HG03095 (cell line): ENCODE data around the gene TUBGCP6.
A peak's percentile ranks its signal among the peaks of the same experiment; 100 is the strongest.

Experiments used
- ATAC-seq: cut with Tn5 transposase; IDR thresholded peaks from one replicate; pipeline ENCODE4 v1.9.1; 2021; ENCODE audit warnings: moderate library complexity; ENCODE audit not compliant: unreplicated experiment

TUBGCP6 gene

DNA sequence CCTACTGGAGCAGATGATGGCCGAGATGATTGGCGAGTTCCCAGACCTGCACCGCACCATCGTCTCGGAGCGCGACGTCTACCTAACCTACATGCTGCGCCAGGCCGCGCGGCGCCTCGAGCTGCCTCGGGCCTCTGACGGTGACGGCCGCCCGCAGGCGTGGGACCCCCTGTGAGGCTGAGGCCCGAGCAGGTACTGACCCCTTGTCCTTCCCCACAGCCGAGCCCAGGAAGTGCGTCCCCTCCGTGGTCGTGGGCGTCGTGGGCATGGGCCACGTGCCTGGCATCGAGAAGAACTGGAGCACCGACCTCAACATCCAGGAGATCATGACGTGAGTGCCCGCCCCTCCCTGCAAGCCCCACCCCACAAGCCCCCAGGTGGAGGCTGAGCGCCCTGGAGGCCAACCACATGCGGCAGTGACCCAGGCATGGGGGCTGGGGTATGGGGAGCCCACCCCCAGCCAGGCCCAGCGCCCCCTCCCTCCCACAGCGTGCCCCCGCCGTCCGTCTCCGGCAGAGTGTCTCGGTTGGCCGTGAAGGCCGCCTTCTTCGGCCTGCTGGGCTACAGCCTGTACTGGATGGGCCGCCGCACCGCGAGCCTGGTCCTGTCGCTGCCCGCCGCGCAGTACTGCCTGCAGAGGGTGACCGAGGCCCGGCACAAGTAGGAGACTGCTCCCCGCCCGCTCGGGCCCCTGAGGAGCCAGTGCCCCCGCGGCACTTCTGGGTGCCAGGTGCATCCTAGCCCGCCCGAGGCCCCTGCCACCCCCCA lies 46.8 kb downstream of the TUBGCP6 start:
- no peak for ATAC-seq

DNA sequence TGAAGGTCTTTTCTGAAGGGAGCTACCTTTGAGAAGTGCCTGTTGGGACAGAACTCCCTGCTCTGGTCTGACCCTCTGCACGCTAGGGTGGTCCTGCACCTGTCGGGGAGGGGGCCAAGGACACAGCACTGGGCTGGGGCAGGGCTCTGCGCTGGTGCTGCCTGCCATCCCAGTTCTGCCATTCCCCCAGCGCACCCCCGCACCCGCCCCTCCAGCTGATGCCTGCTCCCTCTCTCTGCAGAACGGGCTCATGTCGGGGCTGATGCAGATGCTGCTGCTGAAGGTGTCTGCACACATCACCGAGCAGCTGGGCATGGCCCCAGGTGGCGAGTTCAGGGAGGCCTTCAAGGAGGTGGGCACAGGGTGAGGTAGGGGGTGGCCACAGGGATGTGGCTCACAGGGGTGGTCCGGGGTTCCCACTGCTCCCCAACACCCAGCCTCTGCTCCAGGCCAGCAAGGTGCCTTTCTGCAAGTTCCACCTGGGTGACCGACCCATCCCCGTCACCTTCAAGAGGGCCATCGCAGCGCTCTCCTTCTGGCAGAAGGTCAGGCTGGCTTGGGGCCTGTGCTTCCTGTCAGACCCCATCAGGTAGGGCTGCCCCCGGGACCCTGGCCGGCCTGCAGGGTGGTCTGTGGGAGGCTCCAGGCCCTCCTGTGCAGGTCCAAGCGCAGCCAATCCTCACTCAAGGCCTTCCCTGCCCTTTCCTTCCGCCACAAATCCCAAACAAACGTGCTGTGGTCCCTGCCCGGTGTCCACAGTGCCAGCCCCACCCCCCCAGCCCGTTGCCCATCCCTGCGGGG lies 47.6 kb downstream of the TUBGCP6 start:
- no peak for ATAC-seq

DNA sequence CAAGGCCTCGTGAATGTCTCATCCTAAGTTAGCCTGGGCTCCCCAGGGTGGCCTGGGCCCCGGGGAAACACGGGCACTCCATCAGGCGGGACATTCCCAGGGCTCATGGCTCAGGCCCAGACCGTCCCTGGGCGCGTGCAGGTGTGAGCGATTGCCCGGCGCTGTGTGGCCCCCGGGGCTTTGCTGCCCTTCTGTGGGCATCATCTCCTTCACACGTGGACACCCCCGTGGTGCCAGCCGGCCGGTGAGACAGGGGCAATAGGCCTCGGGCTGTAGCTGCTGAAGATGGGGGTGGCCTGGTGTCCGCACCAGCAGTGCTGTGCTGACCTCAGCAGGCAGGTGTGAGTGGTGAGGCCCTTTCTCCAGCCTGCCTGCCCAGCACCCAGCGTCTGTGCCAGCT lies 48.6 kb downstream of the TUBGCP6 start:
- no peak for ATAC-seq

DNA sequence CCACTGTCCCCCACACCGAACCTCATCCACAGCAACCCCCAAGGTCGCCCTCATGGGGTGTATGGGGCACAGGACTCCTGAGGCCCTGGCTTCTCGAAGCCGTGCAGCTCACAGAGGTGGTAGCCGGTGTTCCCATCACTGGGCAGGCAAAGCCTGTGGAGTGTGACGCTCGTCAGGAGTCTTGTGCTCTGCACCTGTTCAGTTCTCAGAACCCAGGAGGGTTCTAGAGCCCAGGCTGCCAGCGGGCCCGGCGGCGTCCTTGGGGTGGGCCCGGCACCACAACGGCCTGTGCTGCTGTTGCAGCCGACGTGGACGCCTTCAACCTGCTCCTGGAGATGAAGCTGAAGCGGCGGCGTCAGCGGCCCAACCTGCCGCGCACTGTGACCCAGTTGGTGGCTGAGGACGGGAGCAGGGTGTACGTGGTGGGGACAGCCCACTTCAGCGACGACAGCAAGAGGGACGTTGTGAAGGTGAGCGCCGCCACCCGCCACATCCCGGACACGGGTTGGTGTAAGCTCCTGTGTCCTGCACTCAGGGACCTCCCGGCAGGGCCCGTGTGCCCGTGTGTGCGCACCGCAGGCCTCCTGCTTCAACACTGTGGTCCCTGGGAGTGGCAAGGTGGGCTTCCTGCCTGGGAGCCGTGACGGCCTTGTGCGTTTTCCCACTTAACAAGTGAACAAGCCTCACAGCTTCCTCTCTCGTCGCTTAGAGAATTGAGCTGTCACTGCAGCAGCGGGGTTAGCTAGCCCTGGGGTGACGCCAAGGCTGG lies 50.6 kb downstream of the TUBGCP6 start:
- no peak for ATAC-seq

DNA sequence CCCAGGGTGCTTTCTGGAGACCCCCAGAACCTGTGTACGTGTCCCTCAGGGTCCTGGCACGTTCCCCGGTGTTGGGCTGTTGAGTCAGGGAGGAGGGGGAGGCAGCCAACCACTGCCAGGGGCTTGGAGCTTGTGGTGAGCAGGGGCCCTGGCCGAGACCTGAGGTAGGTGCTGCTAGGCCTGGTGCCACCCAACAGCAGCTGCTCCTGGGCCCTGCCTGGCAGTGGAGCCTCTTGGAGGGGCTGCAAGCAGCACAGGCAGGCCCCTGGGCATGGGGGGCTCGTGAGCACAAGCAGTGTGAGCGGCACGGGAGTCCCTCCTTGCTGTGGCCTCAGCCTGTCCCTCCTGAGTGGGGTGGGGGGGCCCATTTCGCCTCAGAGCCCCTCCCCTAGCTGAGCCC lies 51.2 kb downstream of the TUBGCP6 start:
- no peak for ATAC-seq

DNA sequence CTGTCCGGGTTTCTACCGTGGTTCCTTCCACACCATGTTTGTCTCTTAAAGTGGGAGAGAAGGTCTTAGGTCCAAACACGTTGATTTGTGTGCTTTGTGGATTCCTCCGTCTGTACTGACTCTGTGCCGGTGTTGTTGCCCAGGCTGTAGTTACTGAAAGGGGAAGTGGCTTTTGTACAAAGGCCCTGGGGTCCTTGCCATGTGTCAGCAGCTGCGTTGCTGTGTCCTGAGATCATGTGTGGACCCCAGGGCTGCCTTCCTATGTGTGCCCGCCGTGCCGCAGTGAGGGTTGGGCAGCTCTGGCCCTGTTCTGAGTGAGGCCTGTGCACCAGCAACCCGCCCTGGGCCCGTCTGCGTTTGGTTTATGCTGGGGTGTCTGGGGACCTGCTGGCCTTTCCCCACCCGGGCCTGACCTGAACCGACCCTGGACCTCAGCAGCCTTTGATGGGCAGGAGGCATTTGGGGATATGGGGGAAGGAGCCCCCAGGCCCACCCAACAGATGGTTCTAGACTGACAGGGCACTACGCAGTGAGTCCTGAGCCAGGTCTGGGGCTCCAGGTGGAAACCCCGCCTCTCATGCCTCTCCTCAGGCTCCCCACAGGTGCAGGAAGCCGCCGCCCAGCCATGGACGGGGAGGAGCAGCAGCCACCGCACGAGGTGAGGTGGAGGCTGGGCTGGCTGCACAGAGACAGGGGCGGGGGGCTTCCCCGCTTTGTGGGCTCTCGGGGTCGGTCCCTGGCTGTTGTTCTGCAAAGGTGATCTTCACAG lies 52.2 kb downstream of the TUBGCP6 start:
- ATAC-seq, result no peak

DNA sequence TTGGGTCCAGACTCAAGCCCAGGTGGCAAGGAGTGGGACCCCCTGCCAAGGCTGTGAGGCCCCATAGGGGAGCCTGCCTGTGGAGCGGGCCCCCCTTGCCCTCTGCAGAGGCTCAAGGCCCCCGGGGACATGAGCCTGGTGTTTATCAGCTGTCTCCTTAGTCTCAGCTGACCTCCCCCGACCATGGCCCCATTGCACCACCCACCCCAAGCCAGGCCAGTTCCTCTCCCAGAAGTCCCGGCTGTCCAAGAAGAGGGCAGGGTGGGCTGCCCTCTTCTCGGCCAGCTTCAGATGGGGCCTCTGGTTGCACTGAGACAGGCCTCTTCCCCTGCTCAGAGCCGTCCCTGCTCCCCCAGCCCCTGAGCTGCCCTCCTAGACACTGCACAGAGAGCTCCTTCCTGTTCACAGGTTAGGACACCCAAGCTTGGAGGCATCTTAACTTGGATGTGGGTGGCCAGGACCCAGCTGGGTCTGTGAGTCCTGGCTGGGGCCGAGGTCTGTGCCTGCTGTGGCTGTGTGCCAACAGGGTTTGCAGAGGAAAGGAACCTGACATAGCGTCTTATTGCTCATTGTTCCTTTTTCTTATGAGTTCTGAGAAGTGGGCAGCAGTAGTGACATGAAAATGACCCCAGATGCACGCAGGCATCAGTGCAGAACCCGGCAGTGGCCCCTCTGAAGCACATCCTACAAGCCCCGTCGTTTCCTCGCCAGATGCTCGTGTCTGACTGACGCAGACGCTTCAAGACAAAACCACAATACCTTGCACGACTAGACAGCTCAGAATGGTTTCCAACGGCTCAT lies 53.7 kb downstream of the TUBGCP6 start:
- no peak for ATAC-seq

DNA sequence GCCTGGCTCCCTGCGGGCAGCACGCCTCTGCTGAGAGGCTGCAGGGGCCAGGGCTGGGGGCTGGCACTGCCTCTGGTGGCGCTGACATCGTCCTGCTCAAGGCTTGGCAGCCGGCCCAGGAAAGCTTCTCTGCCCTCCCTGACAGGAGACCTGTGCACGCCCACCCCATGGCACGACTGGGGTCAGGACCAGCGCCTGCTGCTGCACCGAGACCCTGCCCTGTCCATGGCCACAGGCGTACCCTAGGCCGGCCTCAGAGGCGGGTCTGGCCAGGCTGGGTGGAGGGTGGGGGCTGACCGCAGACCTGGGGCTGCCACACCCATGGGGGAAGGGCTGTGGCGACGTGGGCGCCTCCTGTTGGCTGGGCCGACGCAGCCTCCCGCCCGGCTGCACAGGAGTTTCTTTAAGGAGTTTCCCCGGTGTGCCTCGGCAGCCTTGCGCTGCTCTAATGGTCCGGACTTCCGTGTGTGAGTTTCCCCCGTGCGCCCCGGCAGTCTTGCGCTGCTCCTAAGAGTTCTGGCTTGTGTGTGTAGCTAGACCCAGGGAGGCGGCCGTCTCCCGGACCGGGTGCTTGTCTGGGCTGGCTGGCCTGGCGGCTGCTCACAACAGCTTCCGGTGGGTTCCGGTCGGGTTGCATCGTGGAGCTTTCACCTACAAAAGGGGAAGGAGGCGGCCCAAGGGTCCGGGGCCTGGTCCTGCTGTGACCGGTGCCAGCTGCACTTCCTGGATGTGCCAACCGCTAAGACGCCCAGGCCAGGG lies 54.5 kb downstream of the TUBGCP6 start:
- peak; percentile 42 for ATAC-seq

DNA sequence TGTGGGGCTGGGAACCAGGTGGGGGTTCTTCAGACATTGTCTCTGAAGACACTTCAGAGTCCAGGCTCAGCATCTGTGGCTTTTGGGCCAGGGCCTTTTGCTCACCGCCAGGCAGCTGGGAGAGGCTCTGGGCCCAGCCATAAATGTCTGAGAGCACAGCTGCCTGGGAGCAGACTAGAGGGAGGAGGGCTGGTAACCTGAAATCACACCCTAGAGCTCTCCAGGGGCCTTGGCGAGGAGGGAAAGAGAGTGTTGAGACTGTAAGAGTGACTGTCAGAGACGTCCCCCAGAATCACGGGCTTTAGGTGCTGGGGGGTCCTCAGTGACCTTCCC lies 55.0 kb downstream of the TUBGCP6 start:
- ATAC-seq, result no peak

DNA sequence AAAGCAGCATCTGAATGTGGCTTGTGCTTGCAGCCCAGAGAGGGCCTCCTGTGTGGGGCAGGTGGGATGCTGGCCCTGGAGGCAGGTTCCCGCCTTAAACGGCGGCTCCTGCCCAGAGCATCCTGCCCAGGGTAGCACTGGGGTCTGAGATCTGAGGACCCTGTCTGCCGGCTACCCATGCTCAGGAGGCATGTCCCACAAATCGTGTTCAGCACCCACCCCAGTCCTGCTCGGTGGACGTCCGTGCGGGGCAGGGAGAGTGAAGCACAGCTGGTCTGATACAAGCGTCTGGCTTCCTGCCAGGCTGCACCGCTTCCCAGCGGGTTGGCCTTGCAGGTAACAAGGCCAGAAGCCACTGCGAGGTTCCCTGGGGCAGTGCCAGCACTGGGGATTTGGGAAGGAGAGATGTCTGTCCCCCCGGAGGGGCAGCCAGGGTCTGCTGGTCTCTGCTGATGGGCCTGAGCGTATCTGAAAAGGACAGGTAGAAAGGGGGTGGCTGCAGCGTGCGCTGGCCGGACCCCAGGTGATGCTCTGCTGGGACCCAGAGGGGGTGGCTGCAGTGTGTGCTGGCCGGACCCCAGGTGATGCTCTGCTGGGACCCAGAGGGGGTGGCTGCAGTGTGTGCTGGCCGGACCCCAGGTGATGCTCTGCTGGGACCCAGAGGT lies 55.5 kb downstream of the TUBGCP6 start:
- ATAC-seq, result no peak

DNA sequence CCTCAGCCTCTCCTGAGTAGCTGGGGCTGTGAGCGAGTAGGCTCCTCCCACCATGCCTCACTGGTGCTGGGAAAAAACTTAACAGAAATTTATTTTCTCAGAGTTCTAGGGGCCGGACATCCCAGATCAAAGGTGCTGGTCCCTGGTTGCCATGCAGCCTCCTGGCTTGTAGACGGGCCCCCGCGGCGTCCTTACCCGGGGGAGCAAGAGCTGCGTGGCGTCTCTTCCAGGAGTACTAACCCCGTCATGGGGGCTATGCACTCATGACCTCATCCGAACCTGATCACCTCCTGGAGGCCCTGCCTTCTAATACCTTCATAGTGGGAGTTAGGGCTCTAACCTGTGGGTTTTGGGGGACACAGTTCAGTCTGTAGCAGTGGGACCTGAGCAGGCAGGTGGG lies 56.5 kb downstream of the TUBGCP6 start:
- no peak for ATAC-seq

DNA sequence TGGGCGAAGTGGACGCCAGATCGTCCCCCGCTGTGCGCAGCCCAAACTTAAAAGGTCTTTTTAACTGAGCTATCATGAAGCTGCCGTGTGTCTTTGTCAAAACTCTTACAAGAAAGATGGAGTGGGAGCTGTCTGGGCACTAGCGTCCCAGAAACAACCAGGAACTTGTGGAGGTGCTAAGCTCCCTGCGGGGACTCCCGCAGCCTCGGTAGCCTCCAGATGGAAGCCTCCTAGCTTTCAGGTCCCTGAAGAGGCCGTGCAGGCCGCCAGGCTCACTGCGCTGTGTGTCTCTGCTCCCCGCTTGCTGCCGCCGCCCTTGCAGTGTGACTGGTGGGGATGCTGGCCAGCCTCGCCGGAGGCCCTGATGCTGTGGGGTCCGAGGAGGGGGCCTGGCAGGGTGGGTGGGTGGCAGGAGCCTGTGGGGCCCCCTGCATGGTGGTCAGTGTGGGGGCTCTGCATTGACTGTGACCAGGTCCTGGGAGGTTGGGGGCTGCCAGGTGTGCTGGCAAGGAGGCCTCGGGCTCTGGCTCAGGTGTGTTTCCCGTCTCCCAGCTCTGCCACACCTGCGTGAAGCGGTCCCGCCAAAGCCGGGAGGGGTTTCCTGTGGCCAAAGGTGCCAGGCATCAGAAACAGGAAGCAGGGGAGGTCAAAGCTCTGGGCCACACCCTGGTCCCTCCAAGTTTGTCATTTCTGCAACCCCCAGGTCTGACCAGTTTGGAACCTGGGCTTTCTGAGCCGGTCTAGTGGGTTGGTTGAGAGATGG lies 57.9 kb downstream of the TUBGCP6 start:
- ATAC-seq, result no peak

DNA sequence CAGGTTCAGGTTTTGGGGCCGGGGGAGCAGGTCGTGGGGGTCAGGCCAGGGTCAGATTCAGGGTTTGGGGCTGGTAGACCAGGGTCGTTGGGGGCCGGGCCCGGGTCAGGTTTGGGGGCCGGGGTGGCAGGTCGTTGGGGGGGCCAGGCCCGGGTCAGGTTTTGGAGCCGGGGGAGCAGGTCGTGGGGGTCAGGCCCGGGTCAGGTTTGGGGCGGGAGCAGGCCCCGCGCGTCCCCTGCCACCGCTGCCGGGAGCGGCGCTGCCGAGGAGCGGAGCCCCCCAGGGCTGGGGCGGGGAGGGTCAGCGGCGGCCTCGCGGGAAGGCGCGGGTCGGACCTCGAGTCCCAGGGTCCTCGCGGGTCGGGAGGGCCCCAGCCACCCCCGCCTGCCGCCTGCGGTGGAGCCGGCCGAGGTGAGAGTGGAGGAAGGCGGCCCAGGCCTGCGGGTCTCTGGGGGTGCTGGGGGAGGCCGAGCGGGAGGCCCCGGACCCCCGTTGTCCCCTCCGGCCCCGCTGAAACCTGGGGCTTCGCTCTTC lies 58.6 kb downstream of the TUBGCP6 start:
- ATAC-seq, result no peak

DNA sequence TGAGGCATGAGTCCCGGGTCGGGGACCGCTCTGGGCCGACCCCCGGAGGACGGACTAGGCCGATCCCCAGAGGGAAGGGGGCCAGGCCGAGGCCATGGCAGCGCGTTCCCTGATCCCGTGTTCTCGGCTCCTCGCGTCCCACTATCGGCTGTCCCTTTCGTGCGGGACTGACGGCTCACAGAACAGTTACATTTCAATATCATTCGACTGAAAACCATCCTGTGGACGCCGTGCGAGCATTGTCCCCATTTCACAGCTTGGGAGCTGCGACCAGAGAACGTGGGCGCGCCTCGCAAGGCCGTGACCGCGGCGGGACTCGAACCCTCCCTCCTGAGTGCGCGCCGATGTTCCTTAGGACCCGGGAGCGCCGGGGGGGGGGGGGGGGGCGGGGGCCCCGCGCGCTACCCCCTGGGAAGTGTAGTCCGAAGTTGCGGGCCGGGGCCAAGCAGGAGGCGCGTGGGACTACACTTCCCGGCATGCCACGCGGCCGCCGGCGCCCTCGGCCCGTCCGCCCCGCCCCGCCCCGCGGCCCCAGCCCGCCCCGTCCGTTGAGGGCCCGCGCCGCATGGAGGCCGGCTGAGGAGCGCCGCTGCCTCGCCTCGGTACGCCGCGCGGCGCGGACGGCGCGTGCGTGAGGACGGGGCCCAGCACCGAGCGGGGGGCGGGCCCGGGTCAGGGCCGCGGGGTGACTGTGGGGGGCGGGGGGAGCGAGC lies 59.3 kb downstream of the TUBGCP6 start, which contains the start of gene TRABD:
TSS of gene TRABD (plus strand) at position 539 of the 713 bp plus-strand sequence. CDS start 7,148 bp downstream, outside the sequence.
- no peak for ATAC-seq

DNA sequence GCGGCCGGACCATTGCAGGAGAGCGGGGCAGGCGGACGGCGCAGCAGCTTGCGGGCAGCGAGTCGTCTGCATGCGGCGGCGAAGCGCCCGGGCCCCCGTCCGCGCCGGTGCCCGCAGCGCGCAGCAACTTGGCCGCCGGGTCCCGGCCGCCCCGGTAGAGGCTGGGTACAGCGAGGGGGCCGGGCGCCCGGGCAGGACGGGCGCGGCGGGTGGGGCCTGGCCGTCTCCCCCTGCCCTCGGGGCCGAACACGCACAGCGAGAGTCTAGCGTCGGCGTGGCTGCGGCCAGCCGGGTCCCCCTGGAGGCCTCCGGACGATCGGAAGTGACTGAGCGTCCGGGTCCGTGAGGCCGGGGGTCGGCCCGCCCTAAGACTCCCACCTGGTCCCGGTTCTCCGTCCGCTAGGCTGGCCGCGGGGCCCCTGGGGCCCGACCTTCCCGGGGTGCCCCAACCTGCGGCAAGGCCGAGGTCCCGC lies 59.9 kb downstream of the TUBGCP6 start:
- no peak for ATAC-seq

DNA sequence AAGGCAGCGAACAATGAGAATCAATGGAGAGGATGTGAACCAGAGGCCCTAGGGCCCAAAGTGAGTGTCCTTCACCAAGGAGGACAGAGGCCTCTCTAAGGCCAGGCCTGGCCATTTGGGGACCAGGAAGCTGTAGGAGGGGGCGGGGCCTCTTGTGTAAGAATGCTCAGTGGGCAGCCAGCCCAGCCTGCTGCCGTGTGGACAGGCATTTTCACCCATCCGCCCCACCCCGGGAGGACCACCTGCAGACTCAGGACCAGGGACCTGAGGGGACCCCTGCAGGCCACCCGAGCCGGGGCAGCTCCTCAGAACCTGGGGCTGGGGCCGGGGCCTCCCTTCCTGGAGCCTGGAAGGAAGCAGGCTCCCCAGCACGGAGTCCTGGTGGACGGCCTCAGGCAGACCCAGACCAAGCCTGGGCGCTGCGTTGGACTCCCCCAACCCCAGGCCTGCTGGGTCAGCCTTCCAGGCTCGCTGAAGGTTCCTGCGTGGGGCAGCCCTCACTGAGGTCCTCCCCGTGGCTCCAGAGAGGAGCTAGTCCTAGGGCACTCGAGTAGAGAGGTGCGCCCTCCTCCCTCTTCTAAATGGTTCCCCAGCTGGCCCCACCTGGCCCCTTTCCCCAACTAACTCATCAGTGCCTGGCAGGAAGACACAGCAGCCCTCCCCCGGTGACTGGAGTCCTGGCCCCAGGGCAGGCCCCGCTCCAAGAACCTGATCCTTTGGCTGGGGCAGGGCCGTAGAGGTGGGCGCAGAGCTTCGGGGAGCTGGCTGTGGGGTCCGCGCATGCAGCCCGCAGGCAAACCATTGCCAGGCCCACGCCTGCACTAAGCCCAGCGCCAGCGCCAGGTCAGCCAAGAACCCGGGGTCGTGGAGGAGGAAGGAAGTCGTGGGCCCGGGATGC lies 60.6 kb downstream of the TUBGCP6 start:
- no peak for ATAC-seq
